GM04503 (cell line): ENCODE measurements around the gene SLC35A3.
A peak's percentile ranks its signal among the peaks of the same experiment; 100 is the strongest.
"Not testable (repeated sequence)": the region's sequence is repeated elsewhere in the genome, so short reads cannot be mapped to it uniquely, and the experiment has no call there.

Experiments used
- DNase-seq: peaks from one replicate; pipeline ENCODE4 v3.0.0-alpha.2; 2012; ENCODE audit warnings: low read depth

SLC35A3 gene

GRCh38 chr1:99975529-99975928 lies 5.7 kb downstream of the SLC35A3 start:
- no peak for DNase-seq

- DNase-seq = not testable (repeated sequence)
Observed at GRCh38 chr1:99977326-99977725, 7.5 kb downstream of the SLC35A3 start.

GRCh38 chr1:99978218-99978617 lies 8.4 kb downstream of the SLC35A3 start:
- DNase-seq = no peak

GRCh38 chr1:99979091-99979490 lies 9.3 kb downstream of the SLC35A3 start:
- no peak for DNase-seq

- no peak for DNase-seq
Observed at GRCh38 chr1:99980928-99981327, 11.1 kb downstream of the SLC35A3 start.

GRCh38 chr1:99986656-99987225 lies 16.9 kb downstream of the SLC35A3 start:
- DNase-seq = no peak

- DNase-seq = no peak
Observed at GRCh38 chr1:99988210-99988765, 18.5 kb downstream of the SLC35A3 start.

- DNase-seq = peak; percentile 27
Observed at GRCh38 chr1:99992044-99992722, 22.4 kb downstream of the SLC35A3 start.

- DNase-seq = no peak
Observed at GRCh38 chr1:99992760-99993467, 23.1 kb downstream of the SLC35A3 start.

- DNase-seq = no peak
Observed at GRCh38 chr1:99993468-99993845, 23.7 kb downstream of the SLC35A3 start.

- no peak for DNase-seq
Observed at GRCh38 chr1:99994496-99994895, 24.7 kb downstream of the SLC35A3 start.

GRCh38 chr1:99996951-99997350 lies 27.2 kb downstream of the SLC35A3 start:
- DNase-seq = no peak

- DNase-seq = no peak
Observed at GRCh38 chr1:100001462-100001861, 31.7 kb downstream of the SLC35A3 start.

- DNase-seq = no peak
Observed at GRCh38 chr1:100005424-100005823, 35.6 kb downstream of the SLC35A3 start.

- DNase-seq = no peak
Observed at GRCh38 chr1:100006688-100007087, 36.9 kb downstream of the SLC35A3 start.

GRCh38 chr1:100009458-100009857 lies 39.7 kb downstream of the SLC35A3 start:
- peak; percentile 40 for DNase-seq

GRCh38 chr1:100010804-100011203 lies 41.0 kb downstream of the SLC35A3 start:
- no peak for DNase-seq

- no peak for DNase-seq
Observed at GRCh38 chr1:100019220-100019619, 49.4 kb downstream of the SLC35A3 start.

- DNase-seq = no peak
Observed at GRCh38 chr1:100023482-100023881, 53.7 kb downstream of the SLC35A3 start.

- no peak for DNase-seq
Observed at GRCh38 chr1:100027212-100027611, 57.4 kb downstream of the SLC35A3 start.

- no peak for DNase-seq
Observed at GRCh38 chr1:100028765-100029164, 59.0 kb downstream of the SLC35A3 start.

- no peak for DNase-seq
Observed at GRCh38 chr1:100034470-100034869, 64.7 kb downstream of the SLC35A3 start.

- no peak for DNase-seq
Observed at GRCh38 chr1:100035214-100035613, 65.4 kb downstream of the SLC35A3 start.
